ENCODE data around the gene GNGT1.

GRCh38 chr7:93858857-93859256, 47.5 kb upstream of the GNGT1 start:
- TF ChIP-seq CTCF (IDR thresholded peaks at IDR 0.05; ENCODE audit: low read depth, low read length, missing input control), result no peak
- no peak for TF ChIP-seq RAD21 (IDR thresholded peaks at IDR 0.05)

Measured in liver (tissue), 3 donors.